ENCODE data around the gene PCCA.
"Not testable (repeated sequence)": the region's sequence is repeated elsewhere in the genome, so short reads cannot be mapped to it uniquely, and the experiment has no call there.

PCCA gene

GRCh38 chr13:100163375-100163774 is 74.5 kb downstream of the PCCA start:
- H3K9me3 ChIP-seq (ENCODE audit: control insufficient read depth, insufficient read depth, low read length): no peaks in the 10 kb centered on the region
- H3K27me3 ChIP-seq (ENCODE audit: control insufficient read depth, insufficient read depth, low read length): no peaks in the 10 kb centered on the region
- peaks cover 21% of the 10 kb centered on the region for H3K4me1 ChIP-seq (ENCODE audit: control insufficient read depth, insufficient read depth, low read length)
- H3K27ac ChIP-seq (ENCODE audit: low read depth, low read length): no peak overlapping the region
- H3K9ac ChIP-seq (ENCODE audit: low read depth, low read length): no peak overlapping the region
- no peaks in the 10 kb centered on the region for H3K36me3 ChIP-seq (ENCODE audit: control insufficient read depth, insufficient read depth, low read length)
- H3K4me3 ChIP-seq (ENCODE audit: low read depth, low read length): no peak overlapping the region

DNA sequence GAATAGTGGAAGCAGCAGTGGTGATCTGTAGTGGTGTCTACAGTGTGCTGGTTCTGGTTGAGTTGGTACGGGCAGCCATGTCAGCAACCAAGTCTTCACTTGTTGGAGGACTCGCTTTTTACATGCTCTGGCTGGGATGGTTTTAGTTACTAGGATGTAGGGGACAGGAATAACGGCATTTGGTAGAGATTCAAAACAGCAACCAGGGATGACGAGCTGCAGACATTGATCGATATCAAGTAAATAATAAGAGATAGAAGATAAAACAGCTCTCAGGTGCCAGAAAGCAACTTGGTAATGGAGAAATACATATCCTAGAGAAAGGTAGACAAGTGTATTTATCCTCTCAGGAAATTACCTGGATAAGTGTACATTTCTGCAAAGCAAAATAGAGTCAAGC is 84.3 kb downstream of the PCCA start:
- Histone ChIP-seq H3K9me3 (ENCODE audit: control insufficient read depth, insufficient read depth, low read length) (no peaks in the 10 kb centered on the region), H3K4me1 (ENCODE audit: control insufficient read depth, insufficient read depth, low read length) (peaks cover 40% of the 10 kb centered on the region), H3K27me3 (ENCODE audit: control insufficient read depth, insufficient read depth, low read length) (no peaks in the 10 kb centered on the region), H3K9ac (ENCODE audit: low read depth, low read length) (no peak overlapping the region), H3K27ac (ENCODE audit: low read depth, low read length) (no peak overlapping the region), H3K4me3 (ENCODE audit: low read depth, low read length) (no peak overlapping the region), H3K36me3 (ENCODE audit: control insufficient read depth, insufficient read depth, low read length) (0 out of 2 replicates have a peak, but pooled peaks cover 2% of the 10 kb centered on the region)

GRCh38 chr13:100174455-100174854 is 85.6 kb downstream of the PCCA start:
- H3K4me1 ChIP-seq (ENCODE audit: control insufficient read depth, insufficient read depth, low read length): peaks cover 43% of the 10 kb centered on the region
- H3K4me3 ChIP-seq (ENCODE audit: low read depth, low read length); H3K9ac ChIP-seq (ENCODE audit: low read depth, low read length); H3K36me3 ChIP-seq (ENCODE audit: control insufficient read depth, insufficient read depth, low read length); H3K27me3 ChIP-seq (ENCODE audit: control insufficient read depth, insufficient read depth, low read length); H3K9me3 ChIP-seq (ENCODE audit: control insufficient read depth, insufficient read depth, low read length); H3K27ac ChIP-seq (ENCODE audit: low read depth, low read length): not testable (repeated sequence)

DNA sequence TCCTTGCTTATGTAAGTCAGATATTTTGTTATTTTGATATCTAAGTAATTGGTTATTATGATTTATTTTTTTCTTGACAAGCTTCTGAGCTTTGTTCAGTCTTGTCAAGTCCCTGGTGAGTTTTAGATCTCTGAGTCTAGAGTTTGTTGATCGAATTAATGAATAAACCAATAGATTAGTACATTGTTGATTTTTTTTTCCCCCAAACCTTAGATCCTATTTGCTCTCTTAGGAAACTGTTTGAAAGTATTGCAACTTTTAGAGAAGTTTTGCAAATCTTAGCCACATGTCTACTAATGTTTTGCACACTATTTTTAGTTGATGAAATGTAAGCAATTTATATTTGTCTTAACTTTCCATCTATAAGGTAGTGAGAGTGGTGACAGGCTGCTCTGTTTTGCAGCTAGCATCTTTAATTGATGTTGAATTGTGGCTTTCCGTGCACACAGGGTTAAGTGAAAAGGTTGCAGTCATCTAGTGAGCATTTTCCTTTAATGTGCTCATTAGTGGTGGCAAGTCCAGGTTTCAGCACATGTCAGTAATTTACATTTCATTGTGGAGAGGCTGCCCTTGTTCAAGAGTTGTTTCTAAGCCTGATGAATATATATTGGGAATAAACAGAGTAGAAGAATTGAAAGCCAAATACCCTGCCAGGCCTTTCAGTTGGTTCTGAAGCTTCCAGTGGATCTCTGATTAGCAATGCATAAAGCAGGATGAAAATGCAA is 86.3 kb downstream of the PCCA start:
- Histone ChIP-seq H3K27me3 (ENCODE audit: control insufficient read depth, insufficient read depth, low read length) (no peaks in the 10 kb centered on the region), H3K4me1 (ENCODE audit: control insufficient read depth, insufficient read depth, low read length) (peaks cover 43% of the 10 kb centered on the region), H3K4me3 (ENCODE audit: low read depth, low read length) (peak overlapping the region; percentile 38), H3K27ac (ENCODE audit: low read depth, low read length) (peak overlapping the region; percentile 89), H3K9ac (ENCODE audit: low read depth, low read length) (no peak overlapping the region), H3K9me3 (ENCODE audit: control insufficient read depth, insufficient read depth, low read length) (no peaks in the 10 kb centered on the region), H3K36me3 (ENCODE audit: control insufficient read depth, insufficient read depth, low read length) (0 out of 2 replicates have a peak, but pooled peaks cover 2% of the 10 kb centered on the region)

- Histone ChIP-seq H3K4me1 (ENCODE audit: control insufficient read depth, insufficient read depth, low read length) (peaks cover 43% of the 10 kb centered on the region), H3K4me3 (ENCODE audit: low read depth, low read length) (peak overlapping the region; percentile 38; the same call in 1 of the 2 replicates), H3K36me3 (ENCODE audit: control insufficient read depth, insufficient read depth, low read length) (0 out of 2 replicates have a peak, but pooled peaks cover 2% of the 10 kb centered on the region), H3K9ac (ENCODE audit: low read depth, low read length) (no peak overlapping the region), H3K9me3 (ENCODE audit: control insufficient read depth, insufficient read depth, low read length) (no peaks in the 10 kb centered on the region), H3K27me3 (ENCODE audit: control insufficient read depth, insufficient read depth, low read length) (no peaks in the 10 kb centered on the region), H3K27ac (ENCODE audit: low read depth, low read length) (peak overlapping the region; percentile 89)
Observed at GRCh38 chr13:100175803-100176182, 86.9 kb downstream of the PCCA start.

- Histone ChIP-seq H3K36me3 (ENCODE audit: control insufficient read depth, insufficient read depth, low read length) (0 out of 2 replicates have a peak, but pooled peaks cover 2% of the 10 kb centered on the region), H3K27ac (ENCODE audit: low read depth, low read length) (peak overlapping the region; percentile 89), H3K27me3 (ENCODE audit: control insufficient read depth, insufficient read depth, low read length) (no peaks in the 10 kb centered on the region), H3K9me3 (ENCODE audit: control insufficient read depth, insufficient read depth, low read length) (no peaks in the 10 kb centered on the region), H3K4me3 (ENCODE audit: low read depth, low read length) (peak overlapping the region; percentile 16; the same call in 1 of the 2 replicates), H3K9ac (ENCODE audit: low read depth, low read length) (no peak overlapping the region), H3K4me1 (ENCODE audit: control insufficient read depth, insufficient read depth, low read length) (peaks cover 43% of the 10 kb centered on the region)
Observed at GRCh38 chr13:100176801-100177400, 88.0 kb downstream of the PCCA start.

- H3K36me3 ChIP-seq (ENCODE audit: control insufficient read depth, insufficient read depth, low read length): no peaks in the 10 kb centered on the region
Observed at GRCh38 chr13:100178309-100178708, 89.4 kb downstream of the PCCA start.

GRCh38 chr13:100179276-100179675 is 90.4 kb downstream of the PCCA start:
- H3K36me3 ChIP-seq (ENCODE audit: control insufficient read depth, insufficient read depth, low read length): no peaks in the 10 kb centered on the region
- no peak overlapping the region for H3K27ac ChIP-seq (ENCODE audit: low read depth, low read length)
- H3K9me3 ChIP-seq (ENCODE audit: control insufficient read depth, insufficient read depth, low read length): no peaks in the 10 kb centered on the region
- H3K27me3 ChIP-seq (ENCODE audit: control insufficient read depth, insufficient read depth, low read length): no peaks in the 10 kb centered on the region
- H3K9ac ChIP-seq (ENCODE audit: low read depth, low read length): no peak overlapping the region
- H3K4me3 ChIP-seq (ENCODE audit: low read depth, low read length): no peak overlapping the region
- H3K4me1 ChIP-seq (ENCODE audit: control insufficient read depth, insufficient read depth, low read length): peaks cover 52% of the 10 kb centered on the region

More at GRCh38 chr13:100178309-100178708, 89.4 kb downstream of the PCCA start:
- Histone ChIP-seq H3K9ac (ENCODE audit: low read depth, low read length) (no peak overlapping the region), H3K4me1 (ENCODE audit: control insufficient read depth, insufficient read depth, low read length) (peaks cover 49% of the 10 kb centered on the region), H3K9me3 (ENCODE audit: control insufficient read depth, insufficient read depth, low read length) (no peaks in the 10 kb centered on the region), H3K27ac (ENCODE audit: low read depth, low read length) (peak overlapping the region; percentile 89), H3K27me3 (ENCODE audit: control insufficient read depth, insufficient read depth, low read length) (no peaks in the 10 kb centered on the region), H3K4me3 (ENCODE audit: low read depth, low read length) (no peak overlapping the region)

DNA sequence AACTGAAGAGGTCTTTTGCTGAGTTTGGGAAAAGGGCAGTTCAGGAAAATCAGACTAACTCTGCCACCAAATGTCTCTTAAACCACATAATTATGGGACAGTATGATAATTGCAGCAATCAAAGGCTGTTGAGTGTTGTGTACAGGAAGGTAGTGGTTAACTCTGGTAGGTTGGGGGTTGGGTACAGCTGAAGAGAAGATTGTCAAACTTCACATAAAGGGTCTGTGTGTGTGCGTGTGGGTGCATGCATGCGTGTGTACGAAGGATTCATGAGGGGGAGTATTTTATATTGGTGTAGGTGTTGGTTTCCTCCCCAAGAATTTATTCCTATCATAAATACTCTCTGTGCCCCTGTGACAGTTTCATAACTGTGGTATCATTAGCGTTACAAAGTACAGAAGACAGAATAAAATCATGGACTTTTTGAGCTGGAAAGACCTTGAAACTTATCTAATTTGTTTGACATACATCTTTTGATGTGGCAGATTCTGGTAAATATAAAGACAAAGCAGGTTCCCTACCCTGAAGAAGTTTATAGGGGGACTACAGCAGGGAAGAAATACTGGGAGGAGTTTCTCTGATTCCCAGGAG is 94.1 kb downstream of the PCCA start:
- Histone ChIP-seq H3K27me3 (ENCODE audit: control insufficient read depth, insufficient read depth, low read length) (no peaks in the 10 kb centered on the region), H3K9ac (ENCODE audit: low read depth, low read length) (no peak overlapping the region)

DNA sequence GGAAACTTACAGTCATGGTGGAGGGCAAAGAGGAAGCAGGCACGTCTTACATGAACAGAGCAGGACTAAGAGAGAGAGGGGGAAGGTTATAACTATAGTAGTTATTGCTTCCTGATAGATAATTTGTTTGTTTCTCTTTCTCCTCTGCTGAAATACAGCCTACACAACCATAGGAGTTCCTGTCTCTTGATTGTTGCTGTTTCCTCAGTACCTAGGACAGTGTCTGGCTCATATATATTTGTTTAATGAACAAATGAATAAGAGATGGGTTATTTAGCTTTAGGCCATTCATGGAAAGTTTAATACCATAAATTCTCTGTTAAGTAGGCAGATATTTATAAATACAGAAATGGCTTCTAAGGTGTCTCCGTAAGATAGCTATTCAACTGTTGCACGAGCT is 95.2 kb downstream of the PCCA start:
- H3K4me3 ChIP-seq (ENCODE audit: low read depth, low read length): no peak overlapping the region
- no peak overlapping the region for H3K9ac ChIP-seq (ENCODE audit: low read depth, low read length)
- H3K36me3 ChIP-seq (ENCODE audit: control insufficient read depth, insufficient read depth, low read length): no peaks in the 10 kb centered on the region
- no peaks in the 10 kb centered on the region for H3K27me3 ChIP-seq (ENCODE audit: control insufficient read depth, insufficient read depth, low read length)
- H3K27ac ChIP-seq (ENCODE audit: low read depth, low read length): no peak overlapping the region
- H3K4me1 ChIP-seq (ENCODE audit: control insufficient read depth, insufficient read depth, low read length): peaks cover 13% of the 10 kb centered on the region
- no peaks in the 10 kb centered on the region for H3K9me3 ChIP-seq (ENCODE audit: control insufficient read depth, insufficient read depth, low read length)

More for the DNA sequence above, 94.1 kb downstream of the PCCA start:
- no peaks in the 10 kb centered on the region for H3K9me3 ChIP-seq (ENCODE audit: control insufficient read depth, insufficient read depth, low read length)
- no peak overlapping the region for H3K27ac ChIP-seq (ENCODE audit: low read depth, low read length)
- no peaks in the 10 kb centered on the region for H3K36me3 ChIP-seq (ENCODE audit: control insufficient read depth, insufficient read depth, low read length)
- H3K4me3 ChIP-seq (ENCODE audit: low read depth, low read length): no peak overlapping the region
- H3K4me1 ChIP-seq (ENCODE audit: control insufficient read depth, insufficient read depth, low read length): peaks cover 20% of the 10 kb centered on the region

- peaks cover 51% of the 10 kb centered on the region for H3K4me1 ChIP-seq (ENCODE audit: control insufficient read depth, insufficient read depth, low read length)
- peak overlapping the region; percentile 47 for H3K4me3 ChIP-seq (ENCODE audit: low read depth, low read length)
- peak overlapping the region; percentile 97 for H3K27ac ChIP-seq (ENCODE audit: low read depth, low read length)
- no peaks in the 10 kb centered on the region for H3K36me3 ChIP-seq (ENCODE audit: control insufficient read depth, insufficient read depth, low read length)
- H3K27me3 ChIP-seq (ENCODE audit: control insufficient read depth, insufficient read depth, low read length): no peaks in the 10 kb centered on the region
- no peak overlapping the region for H3K9ac ChIP-seq (ENCODE audit: low read depth, low read length)
- H3K9me3 ChIP-seq (ENCODE audit: control insufficient read depth, insufficient read depth, low read length): no peaks in the 10 kb centered on the region
Observed at GRCh38 chr13:100195568-100195967, 106.7 kb downstream of the PCCA start.

All from HUES48 (cell line).